Caco-2 (cell line): Measurements from ENCODE around the gene DOK3. TPM values are rescaled to one million over a fixed set of nuclear protein-coding genes. Genes with fewer than 3 reads are reported as not detected.

Experiments
- BruUV-seq: library from RNA; stranded (reverse); fragments of 400-500 nt; replicated peaks from 2 replicates; lab custom pipeline; 2021; lab: Mats Ljungman, UMichigan
- CTCF ChIA-PET: fragments of 300-600 bp; sonication (Branson Sonifier 250); formaldehyde crosslinking; loops from one replicate; lab custom pipeline; 2022; ENCODE audit warnings: antibody characterized with exemption; lab: Charles Lee
- POLR2A ChIA-PET: fragments of 300-600 bp; sonication (Branson Sonifier 250); formaldehyde crosslinking; loops from one replicate; lab custom pipeline; 2022; ENCODE audit warnings: antibody characterized with exemption; lab: Charles Lee
- DNase-seq, 2 experiments: peaks; one replicate each; pipeline versions ENCODE4 v3.0.0 to v3.0.0-alpha.2; 2020 to 2022
- H3K27me3 ChIP-seq: replicated peaks from 2 replicates; pipeline ENCODE4 v1.6.0; 2011; ENCODE audit warnings: low read length; ENCODE audit not compliant: control insufficient read depth, insufficient read depth
- H3K36me3 ChIP-seq: 2 replicates; pipeline ENCODE4 v1.5.1; 2011; ENCODE audit warnings: low read length; ENCODE audit not compliant: control insufficient read depth, insufficient read depth
- H3K4me1 ChIP-seq: fragments of 250-450 bp; sonication (Bioruptor Pico); 2 replicates; pipeline ENCODE4 v1.5.1; 2020; ENCODE audit warnings: mild to moderate bottlenecking
- H3K4me3 ChIP-seq: 2 replicates; pipeline ENCODE4 v1.5.1; 2011; ENCODE audit warnings: low read depth, mild to moderate bottlenecking, control low read depth, low read length
- H3K9me3 ChIP-seq: fragments of 250-450 bp; sonication (Bioruptor Pico); 2 replicates; pipeline ENCODE4 v1.5.1; 2020; ENCODE audit warnings: mild to moderate bottlenecking, moderate library complexity
- H3K27ac Mint-ChIP-seq: one replicate; pipeline ENCODE4 v1.8.0; 2022; ENCODE audit warnings: mixed read lengths; ENCODE audit not compliant: unreplicated experiment
- H3K27me3 Mint-ChIP-seq: one replicate; pipeline ENCODE4 v1.8.0; 2022; ENCODE audit warnings: mixed read lengths; ENCODE audit not compliant: insufficient read depth, unreplicated experiment
- H3K36me3 Mint-ChIP-seq: one replicate; pipeline ENCODE4 v1.8.0; 2022; ENCODE audit warnings: mild to moderate bottlenecking, mixed read lengths; ENCODE audit not compliant: insufficient read depth, unreplicated experiment
- H3K4me1 Mint-ChIP-seq: one replicate; pipeline ENCODE4 v1.8.0; 2022; ENCODE audit warnings: low read depth, mixed read lengths; ENCODE audit not compliant: unreplicated experiment
- H3K4me3 Mint-ChIP-seq: one replicate; pipeline ENCODE4 v1.8.0; 2022; ENCODE audit warnings: mild to moderate bottlenecking, moderate library complexity, mixed read lengths; ENCODE audit not compliant: unreplicated experiment
- H3K9me3 Mint-ChIP-seq: one replicate; pipeline ENCODE4 v1.8.0; 2022; ENCODE audit warnings: mixed read lengths; ENCODE audit not compliant: unreplicated experiment
- CTCF ChIP-seq, 2 experiments: fragments of 200-600 bp in 1 of 2; IDR thresholded peaks; 1 replicate in 1 of 2; 2 replicates in 1 of 2; pipeline versions ENCODE4 v1.5.1 to v1.8.0; 2011 to 2022; ENCODE audit warnings: antibody characterized with exemption in 1 of 2, control low read depth in 1 of 2, inconsistent platforms in 1 of 2, low read depth in 1 of 2, low read length in 1 of 2, mild to moderate bottlenecking in 1 of 2, moderate library complexity in 1 of 2; ENCODE audit not compliant: insufficient read depth in 1 of 2, severe bottlenecking in 1 of 2, unreplicated experiment in 1 of 2
- intact Hi-C: fragments of 100-400 bp; cut with micrococcal nuclease; formaldehyde crosslinking; loops from one replicate; pipeline ENCODE4 v1.10.0; 2022; ENCODE audit not compliant: unreplicated experiment
- total RNA-seq: library from RNA; stranded (reverse); gene quantifications from 2 replicates; pipeline ENCODE4 v1.2.3, GENCODE V29; 2022

The DOK3 gene
- total RNA-seq, 1 experiment from 2014 or later = 7.9 TPM

GRCh38 chr5:177462021-177462670 lies 47.5 kb downstream of the DOK3 start:
- H3K4me3 ChIP-seq = no peak overlapping the region
- H3K36me3 ChIP-seq = peaks cover 7% of the 10 kb centered on the region
- intact Hi-C loops = no loop called here
- no peaks in the 10 kb centered on the region for H3K9me3 ChIP-seq
- DNase-seq = no peak
- peaks cover 90% of the 10 kb centered on the region for H3K36me3 Mint-ChIP-seq
- TF ChIP-seq CTCF (IDR thresholded peaks at IDR 0.05; ENCODE audit: insufficient read depth in 1 of 2, low read depth in 1 of 2, low read length in 1 of 2, severe bottlenecking in 1 of 2, unreplicated experiment in 1 of 2) = no peak
- no peaks in the 10 kb centered on the region for H3K4me1 ChIP-seq
- H3K9me3 Mint-ChIP-seq = no peaks in the 10 kb centered on the region
- peak overlapping the region; percentile 63 for H3K27ac Mint-ChIP-seq
- no peaks in the 10 kb centered on the region for H3K27me3 Mint-ChIP-seq
- CTCF ChIA-PET = no interaction called here
- H3K4me1 Mint-ChIP-seq = peaks cover 6% of the 10 kb centered on the region
- BruUV-seq = no TSS peak
- H3K4me3 Mint-ChIP-seq = no peak overlapping the region
- POLR2A ChIA-PET = no interaction called here
- no peaks in the 10 kb centered on the region for H3K27me3 ChIP-seq

- intact Hi-C loops = no loop called here
- H3K36me3 Mint-ChIP-seq = peaks cover 90% of the 10 kb centered on the region
- peaks cover 1% of the 10 kb centered on the region for H3K36me3 ChIP-seq
- peak overlapping the region; percentile 67 for H3K27ac Mint-ChIP-seq
- H3K4me1 ChIP-seq = no peaks in the 10 kb centered on the region
- H3K4me1 Mint-ChIP-seq = peaks cover 6% of the 10 kb centered on the region
- CTCF ChIA-PET = interaction anchor here (0.9 kb wide), 1 partner anchor 56 kb away, joined by 3 read pairs; no protein-coding TSS in a partner anchor
- TF ChIP-seq CTCF (IDR thresholded peaks at IDR 0.05; ENCODE audit: insufficient read depth in 1 of 2, low read depth in 1 of 2, low read length in 1 of 2, severe bottlenecking in 1 of 2, unreplicated experiment in 1 of 2) = no peak
- DNase-seq = no peak
- H3K9me3 Mint-ChIP-seq = no peaks in the 10 kb centered on the region
- H3K27me3 Mint-ChIP-seq = no peaks in the 10 kb centered on the region
- POLR2A ChIA-PET = no interaction called here
- H3K27me3 ChIP-seq = no peaks in the 10 kb centered on the region
- no peaks in the 10 kb centered on the region for H3K9me3 ChIP-seq
- no peak overlapping the region for H3K4me3 ChIP-seq
- H3K4me3 Mint-ChIP-seq = no peak overlapping the region
- no TSS peak for BruUV-seq
Measured at GRCh38 chr5:177459819-177460628, 49.6 kb downstream of the DOK3 start.

GRCh38 chr5:177459357-177459756 lies 50.3 kb downstream of the DOK3 start:
- Mint-ChIP-seq H3K4me1 (peaks cover 6% of the 10 kb centered on the region), H3K4me3 (no peak overlapping the region), H3K9me3 (no peaks in the 10 kb centered on the region), H3K27ac (peak overlapping the region; percentile 67), H3K36me3 (peaks cover 91% of the 10 kb centered on the region), H3K27me3 (no peaks in the 10 kb centered on the region)
- Histone ChIP-seq H3K9me3 (no peaks in the 10 kb centered on the region), H3K4me1 (no peaks in the 10 kb centered on the region), H3K27me3 (no peaks in the 10 kb centered on the region), H3K36me3 (peaks cover 1% of the 10 kb centered on the region), H3K4me3 (no peak overlapping the region)
- intact Hi-C loops = no loop called here
- CTCF ChIA-PET = no interaction called here
- POLR2A ChIA-PET = no interaction called here
- DNase-seq = no peak
- no peak for TF ChIP-seq CTCF (IDR thresholded peaks at IDR 0.05; ENCODE audit: insufficient read depth in 1 of 2, low read depth in 1 of 2, low read length in 1 of 2, severe bottlenecking in 1 of 2, unreplicated experiment in 1 of 2)
- no TSS peak for BruUV-seq
